SH-SY5Y (cell line): Measurements from ENCODE around the gene SPRING1.

Experiments
- GATA2 ChIP-seq: IDR thresholded peaks from 2 replicates; pipeline ENCODE4 v1.6.1; 2011; ENCODE audit warnings: mild to moderate bottlenecking, low read depth, low read length
- GATA3 ChIP-seq: IDR thresholded peaks from 2 replicates; pipeline ENCODE4 v1.6.1; 2011; ENCODE audit warnings: low read depth, mild to moderate bottlenecking, low read length, moderate library complexity

DNA sequence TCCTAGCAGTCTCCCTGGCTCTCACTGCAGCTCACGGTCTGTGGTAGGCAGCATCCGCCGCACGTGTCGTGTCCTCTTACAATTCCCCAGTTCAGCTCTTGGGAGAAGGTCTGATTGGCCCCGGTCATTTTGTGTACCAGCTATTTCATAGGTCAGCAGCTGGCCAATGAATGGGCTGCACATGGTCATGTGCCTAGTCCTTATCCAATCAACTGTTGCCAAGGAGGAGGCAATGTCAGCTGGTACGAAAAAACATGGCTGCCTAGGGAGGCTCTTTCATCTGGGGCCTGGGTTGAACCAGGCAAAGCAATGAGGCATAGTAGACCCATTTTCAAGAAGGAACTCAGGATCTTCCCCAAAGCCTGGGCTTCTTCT, 46.4 kb upstream of the SPRING1 start:
- TF ChIP-seq GATA2 (no peak), GATA3 (no peak)
